GM23338 (cell line): ENCODE results near the gene NSG2. TPM values are rescaled to one million over a fixed set of nuclear protein-coding genes. Genes with fewer than 3 reads are reported as not detected.

Experiments
- ATAC-seq: fragments of 200-7000 bp; cut with Tn5 transposase; 3 replicates; pipeline ENCODE4 v1.9.1; 2020
- DNase-seq: peaks from one replicate; pipeline ENCODE4 v3.0.0-alpha.2; 2015; ENCODE audit warnings: low spot score
- H2AFZ ChIP-seq: fragments of 200-600 bp; sonication (generic); 2 replicates; pipeline ENCODE4 v1.8.0; 2016; ENCODE audit warnings: antibody characterized with exemption, mild to moderate bottlenecking, moderate library complexity
- H3F3A ChIP-seq: fragments of 200-600 bp; sonication (generic); replicated peaks from 2 replicates; pipeline ENCODE4 v1.8.0; 2017; ENCODE audit warnings: antibody characterized with exemption, mixed run types, low read depth
- H3K27ac ChIP-seq: fragments of 200-600 bp; sonication (generic); 2 replicates; pipeline ENCODE4 v1.6.1; 2016; ENCODE audit warnings: low read depth
- H3K27me3 ChIP-seq: fragments of 200-600 bp; sonication (generic); 2 replicates; pipeline ENCODE4 v1.8.0; 2016; ENCODE audit warnings: mild to moderate bottlenecking, mixed run types, moderate library complexity; ENCODE audit not compliant: insufficient read depth
- H3K36me3 ChIP-seq: fragments of 200-600 bp; sonication (generic); 2 replicates; pipeline ENCODE4 v1.8.0; 2016; ENCODE audit warnings: mild to moderate bottlenecking; ENCODE audit not compliant: insufficient read depth
- H3K4me1 ChIP-seq: fragments of 200-600 bp; sonication (generic); 2 replicates; pipeline ENCODE4 v1.8.0; 2016; ENCODE audit warnings: mild to moderate bottlenecking, moderate library complexity; ENCODE audit not compliant: insufficient read depth
- H3K4me2 ChIP-seq: fragments of 200-600 bp; sonication (generic); 2 replicates; pipeline ENCODE4 v1.7.1; 2017; ENCODE audit warnings: mixed run types
- H3K4me3 ChIP-seq: fragments of 200-600 bp; sonication (generic); 2 replicates; pipeline ENCODE4 v1.6.1; 2016; ENCODE audit warnings: mixed run types
- H3K79me2 ChIP-seq: fragments of 200-600 bp; sonication (generic); replicated peaks from 2 replicates; pipeline ENCODE4 v1.8.0; 2017; ENCODE audit warnings: mild to moderate bottlenecking; ENCODE audit not compliant: insufficient read depth
- H3K9me2 ChIP-seq: fragments of 200-600 bp; sonication (generic); 2 replicates; pipeline ENCODE4 v1.8.0; 2017; ENCODE audit not compliant: insufficient read depth
- H4K20me1 ChIP-seq: fragments of 200-600 bp; sonication (generic); replicated peaks from 2 replicates; pipeline ENCODE4 v1.8.0; 2017; ENCODE audit warnings: mild to moderate bottlenecking; ENCODE audit not compliant: insufficient read depth
- H3K27ac Mint-ChIP-seq: 2 replicates; pipeline ENCODE4 v1.8.0; 2020; ENCODE audit warnings: inconsistent platforms, mild to moderate bottlenecking, moderate library complexity, mixed read lengths
- H3K27me3 Mint-ChIP-seq: 3 replicates; pipeline ENCODE4 v1.8.0; 2022; ENCODE audit warnings: low read depth, mild to moderate bottlenecking, moderate library complexity, mixed read lengths, inconsistent platforms; ENCODE audit not compliant: insufficient read depth, poor library complexity
- H3K36me3 Mint-ChIP-seq: 3 replicates; pipeline ENCODE4 v1.8.0; 2021; ENCODE audit warnings: low read depth, mild to moderate bottlenecking, inconsistent platforms, moderate library complexity, mixed read lengths
- H3K4me1 Mint-ChIP-seq: 3 replicates; pipeline ENCODE4 v1.8.0; 2020; ENCODE audit warnings: mild to moderate bottlenecking, inconsistent platforms, mixed read lengths
- H3K4me3 Mint-ChIP-seq: 3 replicates; pipeline ENCODE4 v1.8.0; 2021; ENCODE audit warnings: moderate library complexity, mild to moderate bottlenecking, inconsistent platforms, mixed read lengths
- H3K9me3 Mint-ChIP-seq: 3 replicates; pipeline ENCODE4 v1.8.0; 2020; ENCODE audit warnings: moderate library complexity, mild to moderate bottlenecking, inconsistent platforms, mixed read lengths
- CREB1 ChIP-seq: fragments of 250-450 bp; sonication (Bioruptor Pico); IDR thresholded peaks from 2 replicates; pipeline ENCODE4 v1.5.0; 2020; ENCODE audit warnings: low read depth, mild to moderate bottlenecking, moderate library complexity
- ETS1 ChIP-seq: IDR thresholded peaks from 2 replicates; pipeline ENCODE4 v1.6.1; 2016; ENCODE audit warnings: antibody characterized with exemption
- EZH2 ChIP-seq: fragments of 200-600 bp; sonication (generic); IDR thresholded peaks from one replicate; pipeline ENCODE4 v1.8.0; 2017; ENCODE audit warnings: antibody characterized with exemption, mild to moderate bottlenecking, low read depth; ENCODE audit not compliant: unreplicated experiment
- EZH2phosphoT487 ChIP-seq: fragments of 200-600 bp; sonication (generic); IDR thresholded peaks from one replicate; pipeline ENCODE4 v1.8.1; 2018; ENCODE audit warnings: antibody characterized with exemption; ENCODE audit not compliant: unreplicated experiment
- POLR2AphosphoS5 ChIP-seq: IDR thresholded peaks from 2 replicates; pipeline ENCODE4 v1.6.1; 2016; ENCODE audit warnings: antibody characterized with exemption, low read depth
- STAT1 ChIP-seq: IDR thresholded peaks from one replicate; pipeline ENCODE4 v1.6.1; 2016; ENCODE audit warnings: antibody characterized with exemption; ENCODE audit not compliant: unreplicated experiment
- ZNF462 ChIP-seq: fragments of 250-450 bp; sonication (Bioruptor Pico); IDR thresholded peaks from 2 replicates; pipeline ENCODE4 v1.5.0; 2020; ENCODE audit warnings: mild to moderate bottlenecking, moderate library complexity
- polyA plus RNA-seq: library from polyadenylated mRNA; unstranded; fragments of >200 nt; fragmentation: Nextera tagmentation; extraction: Ambion mirVana; gene quantifications from 2 replicates; pipeline ENCODE4 v1.2.1, GENCODE V29; 2016
- total RNA-seq: library from RNA; depleted of rRNA; stranded (reverse); fragments of >200 nt; shearing (Covaris generic); gene quantifications from 2 replicates; pipeline ENCODE4 v1.2.3, GENCODE V29; 2014

The NSG2 gene
- total and polyA plus RNA-seq, 2 experiments from 2014 or later = 0.16 TPM; not detected in 1

- no peak for TF ChIP-seq ZNF462 (CRISPR knock-in tag)
- no peak for TF ChIP-seq CREB1 (CRISPR knock-in tag)
- TF ChIP-seq EZH2phosphoT487 = no peak
- TF ChIP-seq ETS1 = no peak
Observed at GRCh38 chr5:174067499-174067898, 22.0 kb downstream of the NSG2 start (continued).

GRCh38 chr5:174071484-174071883 lies 26.0 kb downstream of the NSG2 start:
- H3K36me3 Mint-ChIP-seq = no peaks in the 10 kb centered on the region
- H3K27ac ChIP-seq = no peak overlapping the region
- H3K27ac Mint-ChIP-seq = no peak overlapping the region
- TF ChIP-seq POLR2AphosphoS5 = no peak
- no peak for TF ChIP-seq ZNF462 (CRISPR knock-in tag)
- no peak for TF ChIP-seq STAT1
- no peak for TF ChIP-seq EZH2
- no peak for TF ChIP-seq ETS1
- no peak for TF ChIP-seq CREB1 (CRISPR knock-in tag)

More at GRCh38 chr5:174071484-174071883, 26.0 kb downstream of the NSG2 start:
- H3K4me1 ChIP-seq = no peaks in the 10 kb centered on the region
- peaks cover 24% of the 10 kb centered on the region for H3K27me3 Mint-ChIP-seq
- no peaks in the 10 kb centered on the region for H3K4me1 Mint-ChIP-seq
- no peaks in the 10 kb centered on the region for H4K20me1 ChIP-seq
- H3K4me3 ChIP-seq = no peak overlapping the region
- H3K9me3 Mint-ChIP-seq = no peaks in the 10 kb centered on the region
- ATAC-seq (no peak), DNase-seq (no peak)
- no peaks in the 10 kb centered on the region for H3F3A ChIP-seq
- H3K27me3 ChIP-seq = no peaks in the 10 kb centered on the region
- H3K79me2 ChIP-seq = no peaks in the 10 kb centered on the region
- H3K4me2 ChIP-seq = no peak overlapping the region
- no peak overlapping the region for H3K4me3 Mint-ChIP-seq
- no peaks in the 10 kb centered on the region for H3K36me3 ChIP-seq
- no peak overlapping the region for H2AFZ ChIP-seq
- H3K9me2 ChIP-seq = no peaks in the 10 kb centered on the region
